PC-3 (cell line): ENCODE measurements around the gene IL32.

Experiments used
- EZH2phosphoT487 ChIP-seq: fragments of 300-600 bp; sonication (generic); IDR thresholded peaks from 2 replicates; pipeline ENCODE4 v1.6.1; 2018; ENCODE audit warnings: mild to moderate bottlenecking, antibody characterized with exemption, low read length, borderline replicate concordance
- TF ChIP-seq, protein P1 (sequence below): fragments of 300-600 bp; sonication (generic); conservative IDR thresholded peaks from 2 replicates; pipeline ENCODE4 v1.5.1; 2017; ENCODE audit warnings: antibody characterized with exemption, low read depth, mild to moderate bottlenecking, low read length

DNA sequence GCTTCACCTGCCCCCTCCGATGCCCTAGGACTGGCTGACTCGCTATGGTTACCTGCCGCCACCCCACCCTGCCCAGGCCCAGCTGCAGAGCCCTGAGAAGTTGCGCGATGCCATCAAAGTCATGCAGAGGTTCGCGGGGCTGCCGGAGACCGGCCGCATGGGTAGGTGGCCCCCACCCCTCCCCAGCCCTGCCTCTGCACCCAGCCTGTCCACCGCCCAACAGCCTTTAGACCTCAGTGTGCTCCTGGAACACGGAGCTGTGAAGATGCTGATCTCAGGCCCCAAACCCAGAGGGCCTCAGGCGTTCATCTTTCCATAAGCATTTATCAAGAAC, 18.1 kb upstream of the IL32 start:
- TF ChIP-seq EZH2phosphoT487: no peak
- TF ChIP-seq, protein P1, sequence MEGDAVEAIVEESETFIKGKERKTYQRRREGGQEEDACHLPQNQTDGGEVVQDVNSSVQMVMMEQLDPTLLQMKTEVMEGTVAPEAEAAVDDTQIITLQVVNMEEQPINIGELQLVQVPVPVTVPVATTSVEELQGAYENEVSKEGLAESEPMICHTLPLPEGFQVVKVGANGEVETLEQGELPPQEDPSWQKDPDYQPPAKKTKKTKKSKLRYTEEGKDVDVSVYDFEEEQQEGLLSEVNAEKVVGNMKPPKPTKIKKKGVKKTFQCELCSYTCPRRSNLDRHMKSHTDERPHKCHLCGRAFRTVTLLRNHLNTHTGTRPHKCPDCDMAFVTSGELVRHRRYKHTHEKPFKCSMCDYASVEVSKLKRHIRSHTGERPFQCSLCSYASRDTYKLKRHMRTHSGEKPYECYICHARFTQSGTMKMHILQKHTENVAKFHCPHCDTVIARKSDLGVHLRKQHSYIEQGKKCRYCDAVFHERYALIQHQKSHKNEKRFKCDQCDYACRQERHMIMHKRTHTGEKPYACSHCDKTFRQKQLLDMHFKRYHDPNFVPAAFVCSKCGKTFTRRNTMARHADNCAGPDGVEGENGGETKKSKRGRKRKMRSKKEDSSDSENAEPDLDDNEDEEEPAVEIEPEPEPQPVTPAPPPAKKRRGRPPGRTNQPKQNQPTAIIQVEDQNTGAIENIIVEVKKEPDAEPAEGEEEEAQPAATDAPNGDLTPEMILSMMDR: no peak
